HG02798 (cell line): Measurements from ENCODE around the gene SORD.

Experiments used
- ATAC-seq: cut with Tn5 transposase; IDR thresholded peaks from one replicate; pipeline ENCODE4 v1.9.1; 2021; ENCODE audit warnings: mild to moderate bottlenecking; ENCODE audit not compliant: unreplicated experiment, poor library complexity

The SORD gene

DNA sequence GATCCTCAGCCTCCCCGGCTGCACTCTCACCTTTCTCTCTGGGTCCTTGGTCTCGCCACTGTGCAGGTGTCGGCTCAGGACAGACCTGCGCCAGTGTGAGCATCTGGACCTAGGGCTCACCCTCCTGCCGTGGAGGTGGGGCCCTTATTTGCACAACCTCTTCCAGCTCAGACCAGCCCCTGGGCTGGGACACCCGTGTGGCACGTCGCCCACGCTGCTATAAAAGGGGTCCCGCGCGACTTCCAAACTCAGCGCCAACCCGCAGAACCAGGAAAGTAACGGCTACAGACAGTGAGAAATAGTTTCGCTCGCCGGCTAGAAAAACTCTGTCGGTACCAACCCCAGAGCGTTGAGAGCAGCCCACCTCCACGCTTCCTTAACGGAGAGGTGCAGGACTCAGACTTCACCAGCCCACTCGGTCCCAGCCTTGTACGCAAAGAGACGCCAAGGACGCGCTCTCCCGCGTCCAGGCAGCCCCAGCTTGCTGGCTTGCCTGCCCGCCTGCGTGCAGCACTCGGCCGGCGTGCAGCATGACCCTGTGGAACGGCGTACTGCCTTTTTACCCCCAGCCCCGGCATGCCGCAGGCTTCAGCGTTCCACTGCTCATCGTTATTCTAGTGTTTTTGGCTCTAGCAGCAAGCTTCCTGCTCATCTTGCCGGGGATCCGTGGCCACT lies 91.2 kb downstream of the SORD start, which contains the start of the genes DUOX2 and DUOXA2:
Gene DUOX2, minus strand, starts transcription at position 97 of the 675 bp plus-strand sequence. CDS start 761 bp downstream, outside the sequence.
Gene DUOXA2, plus strand, starts transcription at position 251 of the 675 bp plus-strand sequence. Its CDS starts 280 bp downstream, at position 531.
- no peak for ATAC-seq

DNA sequence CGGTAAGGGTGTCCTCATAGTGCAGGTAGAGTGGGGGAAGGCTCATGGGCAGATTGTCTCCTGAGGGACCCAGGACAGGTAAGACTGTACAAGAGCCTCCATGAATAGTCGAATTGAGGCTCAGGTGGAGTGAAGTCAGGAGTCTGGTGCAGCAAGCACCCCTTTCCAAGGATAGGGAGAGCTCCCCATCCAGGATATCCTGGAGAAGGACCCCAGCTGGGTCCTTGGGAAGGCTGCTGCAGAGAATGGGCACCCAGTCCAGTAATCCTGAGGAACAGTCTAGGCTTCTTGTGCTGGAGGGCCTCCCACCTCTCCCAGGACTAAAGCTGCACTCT lies 91.7 kb downstream of the SORD start:
- no peak for ATAC-seq

- no peak for ATAC-seq
These were observed 92.4 kb downstream of the SORD start for GRCh38 chr15:45115312-45115820.

- ATAC-seq: no peak
These were observed 93.0 kb downstream of the SORD start for GRCh38 chr15:45116006-45116481.

- ATAC-seq: no peak
These were observed 93.7 kb downstream of the SORD start for GRCh38 chr15:45116482-45117307.

DNA sequence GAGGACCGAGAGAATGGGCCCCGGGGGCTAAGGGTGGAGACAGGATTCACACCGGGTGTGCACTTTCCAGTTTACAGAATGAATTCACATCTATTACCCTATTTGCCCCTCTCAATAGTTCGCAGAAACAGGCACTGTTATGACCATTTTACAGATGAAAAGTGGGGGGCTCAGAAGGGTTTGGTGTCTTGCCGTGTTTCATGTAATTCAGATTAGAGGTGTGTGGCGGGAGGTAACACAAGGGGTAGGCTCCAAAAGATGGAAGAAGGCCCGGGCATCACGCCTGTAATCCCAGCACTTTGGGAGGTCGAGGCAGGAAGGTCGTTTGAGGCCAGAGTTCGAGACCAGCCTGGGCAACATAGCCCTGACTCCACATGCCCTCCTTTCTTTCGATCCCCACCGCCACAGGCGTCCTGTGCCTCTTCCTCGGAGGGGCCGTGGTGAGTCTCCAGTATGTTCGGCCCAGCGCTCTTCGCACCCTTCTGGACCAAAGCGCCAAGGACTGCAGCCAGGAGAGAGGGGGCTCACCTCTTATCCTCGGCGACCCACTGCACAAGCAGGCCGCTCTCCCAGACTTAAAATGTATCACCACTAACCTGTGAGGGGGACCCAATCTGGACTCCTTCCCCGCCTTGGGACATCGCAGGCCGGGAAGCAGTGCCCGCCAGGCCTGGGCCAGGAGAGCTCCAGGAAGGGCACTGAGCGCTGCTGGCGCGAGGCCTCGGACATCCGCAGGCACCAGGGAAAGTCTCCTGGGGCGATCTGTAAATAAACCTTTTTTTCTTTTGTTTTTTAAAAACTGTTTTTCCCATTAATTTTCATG lies 94.5 kb downstream of the SORD start:
- ATAC-seq: no peak

GRCh38 chr15:45118131-45118588 lies 95.2 kb downstream of the SORD start:
- peak; percentile 89 for ATAC-seq

DNA sequence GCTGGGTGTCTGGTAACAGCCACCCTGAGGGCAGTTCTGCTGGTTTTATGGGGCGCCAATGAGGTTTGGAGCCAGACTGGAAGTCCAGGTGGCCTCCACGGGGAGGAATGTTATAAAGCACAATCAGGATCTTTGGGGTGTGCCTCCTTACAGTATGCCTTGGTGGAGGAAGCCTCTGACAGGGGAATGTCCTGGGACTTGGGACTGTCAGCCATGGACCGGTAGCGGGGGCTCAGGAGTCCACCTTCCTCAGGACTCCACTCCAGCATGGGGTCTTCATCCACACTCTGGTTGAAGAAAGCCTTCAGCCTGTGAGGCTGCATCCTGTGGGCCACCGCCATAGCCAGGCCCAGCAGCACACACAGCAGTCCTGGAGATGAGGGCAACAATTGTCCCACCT lies 96.0 kb downstream of the SORD start:
- no peak for ATAC-seq

GRCh38 chr15:45120081-45120972 lies 97.3 kb downstream of the SORD start:
- ATAC-seq: no peak

DNA sequence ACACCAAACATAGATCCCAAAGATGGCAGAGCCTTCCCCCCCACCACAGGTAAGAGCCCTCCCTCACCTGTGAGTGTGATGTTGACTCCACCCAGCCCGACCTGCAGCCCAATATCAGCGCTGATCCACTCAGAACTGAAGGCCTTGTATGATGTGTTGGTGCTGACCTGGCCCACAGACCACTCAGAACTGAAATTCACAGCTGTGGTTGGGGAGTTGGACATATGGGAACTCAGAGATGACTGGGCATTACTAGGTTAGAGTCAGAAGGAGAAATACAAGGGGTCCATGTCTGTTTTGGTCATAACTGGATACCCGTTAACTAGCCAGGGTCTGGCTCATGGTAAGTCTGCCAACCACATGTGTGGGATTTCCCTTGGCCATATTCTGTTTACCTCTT lies 98.0 kb downstream of the SORD start:
- no peak for ATAC-seq

GRCh38 chr15:45121706-45122417 lies 98.9 kb downstream of the SORD start:
- ATAC-seq: no peak

- no peak for ATAC-seq
These were observed 99.7 kb downstream of the SORD start for GRCh38 chr15:45122719-45123118.

GRCh38 chr15:45123397-45123796 lies 100.4 kb downstream of the SORD start:
- ATAC-seq: no peak

- no peak for ATAC-seq
These were observed 103.7 kb downstream of the SORD start for GRCh38 chr15:45126535-45127158.
